HepG2 (cell line): Measurements from ENCODE around the gene RITA1. TPM values are rescaled to one million over a fixed set of nuclear protein-coding genes. Genes with fewer than 3 reads are reported as not detected.

Experiments
- ATAC-seq: fragments of 200-7000 bp; cut with Tn5 transposase; 3 replicates; pipeline ENCODE4 v1.9.1; 2020; ENCODE audit warnings: mild to moderate bottlenecking, moderate library complexity
- BruUV-seq: library from RNA; stranded (reverse); fragments of 400-500 nt; replicated peaks from 2 replicates; lab custom pipeline; 2021; lab: Mats Ljungman, UMichigan
- CTCF ChIA-PET: fragments of 300-600 bp; formaldehyde crosslinking; extraction: SDS; loops from one replicate; lab custom pipeline; 2021; ENCODE audit warnings: low total read pairs, inconsistent platforms, low intra/inter-chr PET ratio; lab: Yijun Ruan, JAX
- POLR2A ChIA-PET: fragments of 350-600 bp; sonication (Branson Sonifier 250); formaldehyde crosslinking; loops from one replicate; lab custom pipeline; 2020; ENCODE audit warnings: antibody characterized with exemption, inconsistent platforms; lab: Yijun Ruan, JAX
- DNase-seq: peaks from one replicate; pipeline ENCODE4 v3.0.0-alpha.2; 2015; ENCODE audit warnings: low spot score
- FAIRE-seq: peaks from 3 replicates; lab custom pipeline; 2011; peaks lifted over from hg19 to GRCh38; lab: Jason Lieb, UNC
- H2AFZ ChIP-seq: one replicate; pipeline ENCODE4 v1.6.1; 2011; ENCODE audit warnings: low read length, inconsistent platforms
- H3K27ac ChIP-seq: fragments of 300-600 bp; 3 replicates; pipeline ENCODE4 v1.8.0; 2011; ENCODE audit warnings: mixed run types, mild to moderate bottlenecking, mixed read lengths, low read length, inconsistent platforms; ENCODE audit not compliant: insufficient read depth; ENCODE audit errors: extremely low read length
- H3K27me3 ChIP-seq, 2 experiments: fragments of 200-600 bp in 1 of 2; 2 replicates in 1 of 2; 3 replicates in 1 of 2; pipeline versions ENCODE4 v1.6.0 to v1.8.0; 2011; ENCODE audit warnings: low read length in 2 of 2, mild to moderate bottlenecking in 2 of 2, moderate library complexity in 2 of 2, inconsistent platforms in 1 of 2; ENCODE audit not compliant: insufficient read depth in 2 of 2, control insufficient read depth in 1 of 2
- H3K36me3 ChIP-seq, 2 experiments: fragments of 200-600 bp in 1 of 2; replicated peaks in 1 of 2; 2 replicates in 1 of 2; 3 replicates in 1 of 2; pipeline versions ENCODE4 v1.5.1 to v1.8.0; 2011; ENCODE audit warnings: low read length in 2 of 2, inconsistent platforms in 1 of 2; ENCODE audit not compliant: insufficient read depth in 2 of 2, control insufficient read depth in 1 of 2
- H3K4me1 ChIP-seq: 2 replicates; pipeline ENCODE4 v1.5.1; 2012; ENCODE audit warnings: low read length, inconsistent platforms; ENCODE audit not compliant: insufficient read depth
- H3K4me2 ChIP-seq: 2 replicates; pipeline ENCODE4 v1.6.0; 2011; ENCODE audit warnings: low read depth, low read length, inconsistent platforms
- H3K4me3 ChIP-seq, 3 experiments: fragments of 200-600 bp in 1 of 3; sonication (generic), shearing (Covaris generic) in 1 of 3; replicated peaks in 1 of 3; 2 replicates each; pipeline ENCODE4 v1.5.1; 2011 to 2016; ENCODE audit warnings: low read length in 3 of 3, inconsistent platforms in 2 of 3, low read depth in 2 of 3, mild to moderate bottlenecking in 2 of 3, control low read depth in 1 of 3, mixed read lengths in 1 of 3; ENCODE audit not compliant: insufficient read depth in 1 of 3
- H3K79me2 ChIP-seq: one replicate; pipeline ENCODE4 v1.6.1; 2011; ENCODE audit warnings: low read length, inconsistent platforms; ENCODE audit not compliant: insufficient read depth
- H3K9ac ChIP-seq: 2 replicates; pipeline ENCODE4 v1.6.0; 2011; ENCODE audit warnings: mild to moderate bottlenecking, low read depth, low read length, inconsistent platforms; ENCODE audit not compliant: insufficient read depth
- H3K9me3 ChIP-seq: 2 replicates; pipeline ENCODE4 v1.5.1; 2012; ENCODE audit warnings: mild to moderate bottlenecking, low read length
- H4K20me1 ChIP-seq: 2 replicates; pipeline ENCODE4 v1.6.0; 2011; ENCODE audit warnings: inconsistent platforms, mild to moderate bottlenecking, low read length, moderate library complexity; ENCODE audit not compliant: insufficient read depth
- AGO2 ChIP-seq: fragments of 200-400 bp; formaldehyde crosslinking; optimal IDR thresholded peaks from 2 replicates; pipeline ENCODE3; 2017; ENCODE audit warnings: mild to moderate bottlenecking, low read depth, low read length, moderate library complexity
- MAZ ChIP-seq, 2 experiments: sonication (generic) in 1 of 2; formaldehyde crosslinking in 1 of 2; IDR thresholded peaks; 2 replicates each; pipeline versions ENCODE4 v1.5.0 to v1.6.1; 2012 to 2020; ENCODE audit warnings: low read depth in 2 of 2, mild to moderate bottlenecking in 2 of 2, borderline replicate concordance in 1 of 2, improper control_type of control experiment in 1 of 2, low read length in 1 of 2, missing genetic modification reagents in 1 of 2, moderate library complexity in 1 of 2
- RFX5 ChIP-seq: IDR thresholded peaks from 2 replicates; pipeline ENCODE4 v1.6.1; 2011; ENCODE audit warnings: low read depth, low read length, improper control_type of control experiment
- RFXANK ChIP-seq: IDR thresholded peaks from 2 replicates; pipeline ENCODE4 v1.6.1; 2016
- SATB2 ChIP-seq: sonication (generic); formaldehyde crosslinking; IDR thresholded peaks from 2 replicates; pipeline ENCODE4 v1.5.0; 2020; ENCODE audit warnings: missing genetic modification reagents
- UBTF ChIP-seq: sonication (generic); formaldehyde crosslinking; IDR thresholded peaks from 2 replicates; pipeline ENCODE4 v1.4.0; 2020; ENCODE audit warnings: mild to moderate bottlenecking, missing genetic modification reagents
- YEATS2 ChIP-seq: sonication (generic); formaldehyde crosslinking; IDR thresholded peaks from 2 replicates; pipeline ENCODE4 v1.4.0; 2020; ENCODE audit warnings: missing genetic modification reagents, borderline replicate concordance
- ZFX ChIP-seq: sonication (generic); formaldehyde crosslinking; IDR thresholded peaks from 2 replicates; pipeline ENCODE4 v1.4.0; 2020; ENCODE audit warnings: mild to moderate bottlenecking, low read depth, missing genetic modification reagents, moderate library complexity
- ZNF558 ChIP-seq: sonication (generic); formaldehyde crosslinking; IDR thresholded peaks from 2 replicates; pipeline ENCODE4 v1.9.0; 2022; ENCODE audit warnings: mild to moderate bottlenecking, missing genetic modification reagents, borderline replicate concordance
- ZNF776 ChIP-seq: sonication (generic); formaldehyde crosslinking; IDR thresholded peaks from 2 replicates; pipeline ENCODE4 v1.4.0; 2020; ENCODE audit warnings: mild to moderate bottlenecking, missing genetic modification reagents
- ZNF883 ChIP-seq: sonication (generic); formaldehyde crosslinking; IDR thresholded peaks from 2 replicates; pipeline ENCODE4 v1.5.1; 2020; ENCODE audit warnings: mild to moderate bottlenecking, missing genetic modification reagents; ENCODE audit errors: not compliant biosample characterization
- WGBS: methylation state at CpG from one replicate; pipeline ENCODE4 v1.1.6; 2017; ENCODE audit warnings: low lambda C conversion rate; 5-methylcytosine and 5-hydroxymethylcytosine counted together
- in situ Hi-C: cut with HindIII; loops from 2 replicates; pipeline ENCODE4 v1.10.0; 2017; ENCODE audit warnings: low pct_unique_long_range_greater_than_20kb; ENCODE audit not compliant: extremely low pct_ligation_motif_present
- intact Hi-C: fragments of 100-400 bp; cut with micrococcal nuclease; formaldehyde crosslinking; loops from one replicate; pipeline ENCODE4 v1.10.0; 2022; ENCODE audit not compliant: unreplicated experiment
- polyA plus RNA-seq, 8 experiments: library from polyadenylated mRNA; depleted of rRNA in 3 of 8; stranded (reverse) in 7 of 8; unstranded in 1 of 8; fragments of >200 nt; fragmentation: Illumina TruSeq in 4 of 8; extraction: Trizol in 4 of 8; gene quantifications; 2 replicates each; pipeline versions ENCODE4 v1.2.1 to v1.2.3, GENCODE V29; 2011 to 2016; ENCODE audit warnings: low read depth in 4 of 8, missing spikeins in 1 of 8, mixed read lengths in 1 of 8; ENCODE audit not compliant: insufficient read depth in 1 of 8
- total RNA-seq, 5 experiments: library from RNA; depleted of rRNA; stranded (reverse); fragments of >200 nt; fragmentation: Illumina TruSeq; extraction: Trizol; gene quantifications; 2 replicates each; pipeline ENCODE4 v1.2.3, GENCODE V29; 2016; ENCODE audit warnings: low read depth in 1 of 5

RITA1 gene
- total and polyA plus RNA-seq, 2 of the 13 experiments (the other 11 are each of a cell fraction or from before 2014, with no cell fraction given), result 12.4 to 28.9 TPM

- WGBS, result 60% methylated on average over 6 of the region's 7 CpGs
Measured at GRCh38 chr12:113155646-113156045, 29.9 kb upstream of the RITA1 start.

GRCh38 chr12:113157218-113157859, 28.2 kb upstream of the RITA1 start:
- intact Hi-C loops, result no loop called here
- Histone ChIP-seq H3K4me3 (no peak overlapping the region), H3K4me2 (no peak overlapping the region), H3K27me3 (peaks cover 0 to 26% of the 10 kb centered on the region in 2 experiments; a peak in 4 of 5 replicates), H3K9me3 (no peaks in the 10 kb centered on the region), H3K9ac (no peak overlapping the region), H4K20me1 (peaks cover 4% of the 10 kb centered on the region; the same call in 1 of the 2 replicates), H3K36me3 (peaks cover 17 to 36% of the 10 kb centered on the region in 2 experiments), H3K79me2 (no peaks in the 10 kb centered on the region), H2AFZ (no peak overlapping the region), H3K4me1 (peaks cover 13% of the 10 kb centered on the region; the same call in 1 of the 2 replicates), H3K27ac (no peak overlapping the region)
- FAIRE-seq (no peak), DNase-seq (no peak), ATAC-seq (no peak)
- POLR2A ChIA-PET, result no interaction called here
- WGBS, result 98% methylated on average over 9 of the region's 12 CpGs
- TF ChIP-seq ZFX (CRISPR knock-in tag) (0 out of 2 replicates have a peak, but pooled peaks have one; percentile 13), ZNF776 (CRISPR knock-in tag) (no peak), MAZ (IDR thresholded peaks at IDR 0.05; ENCODE audit: borderline replicate concordance, low read depth, low read length) (no peak), MAZ (CRISPR knock-in tag; IDR thresholded peaks at IDR 0.05; ENCODE audit: low read depth) (0 out of 2 replicates have a peak, but pooled peaks have one; percentile 22), RFXANK (CRISPR knock-in tag) (no peak), UBTF (CRISPR knock-in tag) (no peak), AGO2 (peak; percentile 79), SATB2 (CRISPR knock-in tag) (no peak)
- CTCF ChIA-PET, result no interaction called here
- BruUV-seq, result no TSS peak
- in situ Hi-C loops, result loop anchor here (5.0 kb wide), 1 partner anchor 110 kb away; no protein-coding TSS in a partner anchor

More at GRCh38 chr12:113155646-113156045, 29.9 kb upstream of the RITA1 start:
- Histone ChIP-seq H3K9me3 (no peaks in the 10 kb centered on the region), H3K79me2 (no peaks in the 10 kb centered on the region), H3K4me1 (peaks cover 13% of the 10 kb centered on the region; the same call in 1 of the 2 replicates), H2AFZ (no peak overlapping the region), H3K4me3 (no peak overlapping the region), H3K9ac (no peak overlapping the region), H3K27ac (no peak overlapping the region), H3K4me2 (no peak overlapping the region), H3K27me3 (peaks cover 0 to 34% of the 10 kb centered on the region in 2 experiments; a peak in 4 of 5 replicates), H3K36me3 (peaks cover 14 to 23% of the 10 kb centered on the region in 2 experiments), H4K20me1 (peaks cover 4% of the 10 kb centered on the region; the same call in 1 of the 2 replicates)
- TF ChIP-seq ZNF883, result no peak
- no peak for TF ChIP-seq ZNF558 (CRISPR knock-in tag)
- no peak for TF ChIP-seq RFX5
- TF ChIP-seq YEATS2 (CRISPR knock-in tag), result no peak
- intact Hi-C loops (no loop called here), in situ Hi-C loops (loop anchor here (5.0 kb wide), 1 partner anchor 108 kb away; no protein-coding TSS in a partner anchor)
- POLR2A ChIA-PET, result no interaction called here
- ATAC-seq, result no peak
- FAIRE-seq, result no peak
- DNase-seq, result no peak
- CTCF ChIA-PET, result no interaction called here
- BruUV-seq, result no TSS peak
